ACC112 (cell line): ENCODE measurements around the gene TRIL.

Experiments used
- H2AFZ ChIP-seq: fragments of 200-600 bp; sonication (generic); one replicate; pipeline ENCODE4 v1.6.0; 2017; ENCODE audit warnings: antibody characterized with exemption, low read length; ENCODE audit not compliant: unreplicated experiment
- H3K27ac ChIP-seq: fragments of 200-600 bp; sonication (generic); 2 replicates; pipeline ENCODE4 v1.5.1; 2014; ENCODE audit warnings: low read depth, mild to moderate bottlenecking, antibody characterized with exemption, low read length, moderate library complexity
- H3K27me3 ChIP-seq: fragments of 200-600 bp; sonication (generic); 2 replicates; pipeline ENCODE4 v1.6.1; 2014; ENCODE audit warnings: mild to moderate bottlenecking, antibody characterized with exemption, low read length, moderate library complexity, mixed read lengths; ENCODE audit not compliant: insufficient read depth
- H3K36me3 ChIP-seq: fragments of 200-600 bp; sonication (generic); 2 replicates; pipeline ENCODE4 v1.6.1; 2016; ENCODE audit warnings: mild to moderate bottlenecking, antibody characterized with exemption, low read length, moderate library complexity, mixed read lengths; ENCODE audit not compliant: insufficient read depth
- H3K4me1 ChIP-seq: fragments of 200-600 bp; sonication (generic); one replicate; pipeline ENCODE4 v1.6.1; 2016; ENCODE audit warnings: low read length, mixed read lengths; ENCODE audit not compliant: insufficient read depth, unreplicated experiment, control insufficient read depth
- H3K4me3 ChIP-seq: fragments of 200-600 bp; sonication (generic); 2 replicates; pipeline ENCODE4 v1.5.1; 2014; ENCODE audit warnings: mild to moderate bottlenecking, low read depth, low read length
- H3K79me2 ChIP-seq: fragments of 200-600 bp; sonication (generic); one replicate; pipeline ENCODE4 v1.6.0; 2016; ENCODE audit warnings: low read length; ENCODE audit not compliant: control insufficient read depth, unreplicated experiment, insufficient read depth

TRIL gene

GRCh38 chr7:28940741-28941384, 17.3 kb downstream of the TRIL start:
- Histone ChIP-seq H3K4me3 (no peak overlapping the region), H3K27me3 (peaks cover 10% of the 10 kb centered on the region), H2AFZ (no peak overlapping the region)

DNA sequence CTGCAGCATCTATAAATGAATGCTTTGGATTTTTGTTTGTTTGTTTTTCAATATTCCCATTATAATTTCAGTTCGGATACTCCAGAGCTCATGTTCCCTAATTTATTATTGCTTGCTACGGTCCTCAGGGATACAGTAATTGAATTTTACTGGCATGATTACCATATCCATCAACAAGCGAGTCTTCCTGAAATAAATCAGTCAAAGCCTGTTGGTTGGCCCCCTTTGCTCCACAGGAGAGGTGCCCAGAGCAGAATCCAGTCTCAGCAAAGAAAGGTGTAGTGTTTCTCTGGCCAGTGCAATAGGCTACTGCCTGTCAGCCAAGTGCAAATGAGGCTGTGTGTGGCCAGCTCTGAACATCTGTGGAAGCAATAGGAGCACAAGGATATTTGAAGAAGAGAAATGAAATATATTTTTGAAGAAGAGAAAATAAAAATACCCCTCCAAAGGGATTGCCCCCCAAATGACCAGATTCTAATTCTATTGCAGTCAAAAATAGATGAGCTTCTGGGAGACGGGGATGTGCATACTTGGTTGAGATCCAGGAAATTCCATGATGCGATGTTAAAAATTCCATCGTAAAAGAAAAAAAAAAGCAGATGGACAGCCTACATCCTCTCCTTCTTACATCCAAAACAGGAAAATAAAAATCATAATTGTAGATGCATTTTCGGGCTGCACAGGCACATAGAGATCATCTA, 18.1 kb downstream of the TRIL start:
- no peak overlapping the region for H3K27ac ChIP-seq
- no peaks in the 10 kb centered on the region for H3K4me1 ChIP-seq
- H2AFZ ChIP-seq, result no peak overlapping the region
- H3K4me3 ChIP-seq, result no peak overlapping the region
- H3K79me2 ChIP-seq, result no peaks in the 10 kb centered on the region
- peaks cover 16% of the 10 kb centered on the region for H3K27me3 ChIP-seq
- no peaks in the 10 kb centered on the region for H3K36me3 ChIP-seq

More at GRCh38 chr7:28940741-28941384, 17.3 kb downstream of the TRIL start:
- Histone ChIP-seq H3K27ac (no peak overlapping the region), H3K79me2 (no peaks in the 10 kb centered on the region), H3K36me3 (no peaks in the 10 kb centered on the region), H3K4me1 (no peaks in the 10 kb centered on the region)

- H3K79me2 ChIP-seq, result no peaks in the 10 kb centered on the region
- H2AFZ ChIP-seq, result no peak overlapping the region
- no peaks in the 10 kb centered on the region for H3K36me3 ChIP-seq
- no peak overlapping the region for H3K27ac ChIP-seq
- H3K4me3 ChIP-seq, result no peak overlapping the region
- H3K27me3 ChIP-seq, result peaks cover 17% of the 10 kb centered on the region
- no peaks in the 10 kb centered on the region for H3K4me1 ChIP-seq
Observed at GRCh38 chr7:28939367-28939766, 18.8 kb downstream of the TRIL start.

- Histone ChIP-seq H3K27ac (no peak overlapping the region), H3K4me1 (no peaks in the 10 kb centered on the region), H2AFZ (no peak overlapping the region), H3K79me2 (no peaks in the 10 kb centered on the region), H3K27me3 (peaks cover 30% of the 10 kb centered on the region), H3K36me3 (no peaks in the 10 kb centered on the region), H3K4me3 (no peak overlapping the region)
Observed at GRCh38 chr7:28937619-28938018, 20.5 kb downstream of the TRIL start.

GRCh38 chr7:28937103-28937502, 21.0 kb downstream of the TRIL start:
- H2AFZ ChIP-seq, result no peak overlapping the region
- H3K4me1 ChIP-seq, result no peaks in the 10 kb centered on the region
- no peaks in the 10 kb centered on the region for H3K36me3 ChIP-seq
- H3K4me3 ChIP-seq, result no peak overlapping the region
- no peak overlapping the region for H3K27ac ChIP-seq
- no peaks in the 10 kb centered on the region for H3K79me2 ChIP-seq
- peaks cover 36% of the 10 kb centered on the region for H3K27me3 ChIP-seq

DNA sequence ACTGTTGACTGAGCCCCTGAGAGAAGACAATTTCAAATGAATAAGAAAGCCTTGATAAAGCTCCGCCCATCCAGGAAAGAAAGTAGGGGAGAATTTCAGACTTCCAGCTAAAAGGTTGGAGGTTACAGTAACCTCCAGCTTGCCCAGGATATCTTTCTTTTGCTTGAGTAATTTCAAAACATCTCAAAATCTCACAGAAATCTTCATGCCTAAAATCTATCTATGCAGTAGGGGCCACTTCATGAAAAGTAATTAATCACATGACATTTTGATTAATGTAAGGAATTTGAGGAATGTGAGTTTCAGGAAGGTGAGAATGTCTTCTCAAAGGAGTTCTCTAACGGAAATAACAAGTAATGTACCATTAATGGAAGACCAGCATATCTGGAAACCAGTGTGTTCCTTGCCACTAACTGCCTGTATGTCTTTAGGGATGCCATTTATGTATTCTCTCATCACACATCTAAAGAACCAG, 24.2 kb downstream of the TRIL start:
- no peak overlapping the region for H3K4me3 ChIP-seq
- no peak overlapping the region for H2AFZ ChIP-seq
- H3K4me1 ChIP-seq, result no peaks in the 10 kb centered on the region
- H3K27me3 ChIP-seq, result peaks cover 41% of the 10 kb centered on the region
- no peak overlapping the region for H3K27ac ChIP-seq
- no peaks in the 10 kb centered on the region for H3K79me2 ChIP-seq
- no peaks in the 10 kb centered on the region for H3K36me3 ChIP-seq

DNA sequence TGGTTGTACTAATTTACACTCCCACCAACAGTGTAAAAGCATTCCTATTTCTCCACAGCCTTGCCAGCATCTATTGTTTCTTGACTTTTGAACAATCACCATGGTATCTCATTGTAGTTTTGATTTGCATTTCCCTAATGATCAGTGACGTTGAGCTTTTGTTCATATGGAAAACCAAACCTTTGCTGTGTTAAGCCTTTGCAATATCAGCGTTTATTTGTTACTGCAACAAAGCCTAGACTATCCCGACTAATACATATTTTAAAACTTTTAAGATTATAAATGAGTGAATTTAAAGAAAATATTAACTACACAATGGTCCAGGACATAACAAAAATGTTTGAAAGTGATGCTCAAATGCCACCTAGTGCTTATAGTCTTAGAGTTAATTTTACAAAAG, 26.6 kb downstream of the TRIL start:
- Histone ChIP-seq H3K79me2 (no peaks in the 10 kb centered on the region), H2AFZ (no peak overlapping the region), H3K4me3 (no peak overlapping the region), H3K27ac (no peak overlapping the region), H3K4me1 (no peaks in the 10 kb centered on the region), H3K36me3 (no peaks in the 10 kb centered on the region), H3K27me3 (peaks cover 41% of the 10 kb centered on the region)

DNA sequence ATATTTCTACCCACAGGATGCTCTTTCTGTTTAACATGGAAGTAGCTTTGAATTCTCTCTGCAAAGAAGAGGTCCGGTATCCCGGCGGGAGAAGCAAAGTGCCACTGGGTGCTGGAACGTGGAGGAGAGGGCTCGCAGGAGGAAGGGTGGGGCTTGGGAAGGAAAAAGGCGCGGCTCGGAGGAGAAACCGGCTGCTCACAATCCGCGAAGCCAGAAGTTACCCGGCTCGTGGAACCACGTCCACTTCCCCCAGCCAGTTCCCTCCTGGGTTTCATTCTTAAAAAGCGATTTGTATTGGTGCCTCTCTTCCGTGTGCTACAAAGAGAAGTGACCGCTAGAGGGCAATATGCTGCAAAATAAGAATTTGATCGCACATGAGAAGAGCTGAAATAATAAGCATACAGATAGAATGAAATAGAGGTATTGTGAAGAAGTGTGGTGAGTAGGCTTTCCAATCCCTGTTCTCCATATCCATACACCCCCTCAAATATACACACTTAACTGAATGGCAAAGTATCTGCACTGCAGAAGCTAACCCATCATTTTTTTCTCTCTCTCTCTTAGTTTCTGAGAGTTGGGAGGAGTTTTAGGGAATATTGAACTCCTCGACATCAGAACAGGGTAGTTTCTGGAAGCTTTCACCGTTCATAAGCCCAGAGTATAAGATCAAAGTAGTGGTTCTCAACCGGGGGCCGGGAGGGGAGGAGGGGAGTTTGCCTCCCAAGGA, 31.1 kb downstream of the TRIL start:
- Histone ChIP-seq H3K27me3 (peaks cover 4% of the 10 kb centered on the region; the same call in 1 of the 2 replicates), H2AFZ (peak overlapping the region; percentile 99), H3K4me1 (peaks cover 7% of the 10 kb centered on the region), H3K4me3 (peak overlapping the region; percentile 84), H3K79me2 (no peaks in the 10 kb centered on the region), H3K27ac (no peak overlapping the region), H3K36me3 (no peaks in the 10 kb centered on the region)

- Histone ChIP-seq H3K4me3 (peak overlapping the region; percentile 50), H3K27me3 (no peaks in the 10 kb centered on the region), H3K79me2 (no peaks in the 10 kb centered on the region), H3K4me1 (peaks cover 7% of the 10 kb centered on the region), H3K36me3 (no peaks in the 10 kb centered on the region), H3K27ac (no peak overlapping the region), H2AFZ (peak overlapping the region; percentile 81)
Observed at GRCh38 chr7:28922624-28923331, 35.4 kb downstream of the TRIL start.

GRCh38 chr7:28921822-28922221, 36.3 kb downstream of the TRIL start:
- H2AFZ ChIP-seq, result peak overlapping the region; percentile 40
- H3K4me1 ChIP-seq, result peaks cover 7% of the 10 kb centered on the region
- H3K4me3 ChIP-seq, result 0 out of 2 replicates have a peak overlapping the region, but pooled peaks have one; percentile 50
- H3K36me3 ChIP-seq, result no peaks in the 10 kb centered on the region
- no peaks in the 10 kb centered on the region for H3K79me2 ChIP-seq
- H3K27me3 ChIP-seq, result no peaks in the 10 kb centered on the region
- no peak overlapping the region for H3K27ac ChIP-seq
